T-helper 2 cell treated with Interferon-gamma antibody and Interleukin-4, amounts not matched to agents 5 μg/mL and 100 μg/mL, for 36 hours (primary cell): ENCODE measurements around the gene CHRDL1.

Experiments used
- DNase-seq: peaks from one replicate; pipeline ENCODE4 v3.0.0; 2021; ENCODE audit warnings: low spot score
- H3K27ac Mint-ChIP-seq: one replicate; pipeline ENCODE4 v1.8.0; 2021; ENCODE audit warnings: mild to moderate bottlenecking, mixed read lengths
- H3K27me3 Mint-ChIP-seq: one replicate; pipeline ENCODE4 v1.8.0; 2021; ENCODE audit warnings: low read depth, mixed read lengths
- H3K36me3 Mint-ChIP-seq: one replicate; pipeline ENCODE4 v1.8.0; 2021; ENCODE audit warnings: low read depth, mixed read lengths
- H3K4me1 Mint-ChIP-seq: one replicate; pipeline ENCODE4 v1.8.0; 2021; ENCODE audit warnings: low read depth, mixed read lengths
- H3K4me3 Mint-ChIP-seq: one replicate; pipeline ENCODE4 v1.8.0; 2022; ENCODE audit warnings: mild to moderate bottlenecking, moderate library complexity, mixed read lengths
- H3K9me3 Mint-ChIP-seq: one replicate; pipeline ENCODE4 v1.8.0; 2021; ENCODE audit warnings: mixed read lengths

Gene CHRDL1

DNA sequence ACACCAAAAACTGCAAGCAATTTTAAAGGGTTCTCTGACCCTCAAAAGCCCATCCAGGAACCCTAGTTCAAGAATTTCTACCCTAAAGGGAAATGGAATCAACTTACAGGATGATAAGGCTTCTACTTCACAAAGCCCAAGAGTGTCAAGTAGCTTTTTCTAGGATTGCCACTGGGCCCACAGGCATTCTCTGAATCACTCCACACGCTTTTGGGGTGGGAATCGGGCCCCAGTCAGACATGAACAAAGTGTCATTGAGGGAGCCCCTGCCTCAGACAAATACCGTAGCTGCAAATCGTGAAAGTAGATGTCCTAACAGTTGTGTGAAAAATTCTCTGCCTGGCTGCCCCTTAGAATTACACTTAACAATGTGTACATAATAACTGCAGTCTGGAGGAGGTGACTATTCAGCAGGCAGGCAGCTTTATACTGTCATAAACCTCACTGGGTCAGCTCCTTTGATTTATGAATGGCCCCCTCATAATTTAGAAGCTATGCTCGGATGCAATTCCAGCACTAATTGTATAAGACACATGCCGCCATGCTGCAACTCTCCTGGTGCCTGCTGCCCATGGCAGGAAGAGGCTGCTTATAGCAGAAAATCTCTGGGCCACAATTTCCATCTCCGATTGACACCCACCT, 36.7 kb downstream of the CHRDL1 start:
- DNase-seq = no peak
- Mint-ChIP-seq H3K4me1 (no peaks in the 10 kb centered on the region), H3K9me3 (no peaks in the 10 kb centered on the region), H3K4me3 (no peak overlapping the region), H3K36me3 (no peaks in the 10 kb centered on the region), H3K27me3 (no peaks in the 10 kb centered on the region), H3K27ac (no peak overlapping the region)

DNA sequence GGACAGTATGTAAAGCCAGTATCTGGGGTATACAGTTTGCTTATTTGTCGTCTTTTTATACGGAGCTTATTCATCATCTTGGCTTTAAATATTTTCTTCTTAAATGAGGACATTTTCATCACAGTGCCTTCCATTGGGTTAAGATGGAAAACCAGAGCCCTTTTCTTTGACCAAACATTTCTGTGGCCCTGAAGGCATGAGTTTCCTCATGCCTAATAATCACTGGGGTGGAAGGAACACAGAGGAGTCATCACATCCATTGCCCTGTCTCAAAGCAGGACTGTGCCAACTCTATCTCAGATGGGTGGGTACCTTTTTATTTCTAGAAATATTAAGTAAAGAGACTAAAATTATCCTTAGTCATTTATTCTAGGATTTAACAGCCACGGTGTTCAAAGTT, 40.0 kb downstream of the CHRDL1 start:
- Mint-ChIP-seq H3K36me3 (no peaks in the 10 kb centered on the region), H3K4me1 (no peaks in the 10 kb centered on the region), H3K4me3 (no peak overlapping the region), H3K27ac (no peak overlapping the region), H3K27me3 (no peaks in the 10 kb centered on the region), H3K9me3 (no peaks in the 10 kb centered on the region)
- no peak for DNase-seq

DNA sequence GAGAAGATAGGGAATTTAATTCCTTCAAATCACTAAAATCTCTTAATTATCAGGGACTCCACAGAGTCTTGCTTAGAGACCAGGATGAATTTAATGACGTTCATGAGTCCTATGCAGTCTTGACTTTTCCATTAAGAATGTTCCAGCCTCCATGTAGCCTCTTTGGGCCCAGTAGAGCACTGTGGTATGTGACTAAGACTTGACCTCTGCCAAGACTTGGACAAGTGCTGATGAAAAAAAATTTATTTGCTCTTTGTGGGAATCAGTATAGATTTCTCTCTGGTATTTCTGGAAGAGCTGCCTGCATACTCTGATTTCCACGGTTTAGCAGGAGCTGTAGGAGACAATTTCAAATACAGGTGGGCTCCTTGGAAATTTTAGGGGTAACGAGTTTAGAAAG, 40.6 kb downstream of the CHRDL1 start:
- no peaks in the 10 kb centered on the region for H3K4me1 Mint-ChIP-seq

DNA sequence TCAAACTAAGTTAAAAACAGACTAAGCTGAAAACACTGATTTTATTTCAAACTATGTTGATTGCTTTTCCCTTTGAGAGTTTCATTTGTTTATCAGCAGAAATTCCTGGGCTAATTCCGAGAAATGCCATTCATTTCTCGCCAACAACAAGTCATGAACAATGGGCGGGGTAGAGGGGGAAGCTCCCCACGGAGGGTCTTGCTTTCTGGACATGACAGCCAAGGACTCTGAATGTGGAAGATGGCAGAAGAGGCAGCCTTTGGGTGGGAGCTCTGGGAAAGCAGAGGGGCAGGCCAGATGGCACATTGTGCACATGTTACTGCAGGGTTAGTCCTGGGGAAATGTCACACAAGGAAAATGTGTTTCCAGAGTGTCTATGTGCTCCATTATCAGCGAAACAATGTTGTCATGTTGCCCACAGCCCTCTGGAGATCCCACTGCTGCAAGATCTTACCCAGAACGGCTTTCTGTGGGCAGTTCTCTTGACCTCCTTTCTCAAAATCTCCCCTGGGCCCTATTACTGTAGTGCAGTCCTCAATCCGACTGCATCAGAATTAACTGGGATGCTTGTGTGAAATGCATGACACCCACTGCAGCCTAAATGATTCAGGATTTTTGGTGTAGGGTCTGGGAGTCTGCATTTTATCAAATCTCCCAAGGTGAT, 45.0 kb downstream of the CHRDL1 start:
- Mint-ChIP-seq H3K36me3 (no peaks in the 10 kb centered on the region), H3K9me3 (no peaks in the 10 kb centered on the region), H3K4me1 (no peaks in the 10 kb centered on the region), H3K27me3 (no peaks in the 10 kb centered on the region), H3K4me3 (no peak overlapping the region), H3K27ac (no peak overlapping the region)
- no peak for DNase-seq

More for the DNA sequence above, 40.6 kb downstream of the CHRDL1 start:
- H3K4me3 Mint-ChIP-seq = no peak overlapping the region
- H3K27me3 Mint-ChIP-seq = no peaks in the 10 kb centered on the region
- no peaks in the 10 kb centered on the region for H3K9me3 Mint-ChIP-seq
- no peaks in the 10 kb centered on the region for H3K36me3 Mint-ChIP-seq
- no peak for DNase-seq
- H3K27ac Mint-ChIP-seq = no peak overlapping the region

DNA sequence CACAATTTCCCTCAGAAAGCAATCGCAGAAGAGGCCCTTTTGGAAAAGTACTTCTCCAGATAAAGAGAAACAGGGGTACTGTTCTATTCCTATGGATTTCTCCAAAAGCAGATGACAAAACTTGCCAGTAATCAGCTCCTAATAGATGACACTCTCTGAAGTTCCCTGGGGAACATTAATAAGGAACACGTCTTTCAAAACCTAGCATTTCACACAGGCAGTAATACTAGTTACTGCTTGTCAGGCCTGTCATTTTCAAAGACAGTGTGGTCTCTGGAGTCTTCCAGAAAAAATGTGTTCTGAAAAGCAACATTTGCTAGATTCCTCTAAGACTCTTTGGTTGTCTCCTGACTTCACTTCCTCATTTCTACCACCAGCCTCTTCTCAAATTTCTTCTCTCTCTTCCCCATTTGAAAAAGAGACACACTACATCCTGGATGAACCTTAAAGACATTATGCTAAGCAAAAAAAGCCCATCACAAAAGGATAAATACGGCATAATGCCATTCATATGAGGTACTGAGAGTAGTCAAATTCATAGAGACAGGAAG, 47.3 kb downstream of the CHRDL1 start:
- no peak overlapping the region for H3K27ac Mint-ChIP-seq
- no peak for DNase-seq
- H3K27me3 Mint-ChIP-seq = no peaks in the 10 kb centered on the region
- H3K4me1 Mint-ChIP-seq = peaks cover 4% of the 10 kb centered on the region
- H3K4me3 Mint-ChIP-seq = no peak overlapping the region
- H3K9me3 Mint-ChIP-seq = no peaks in the 10 kb centered on the region
- H3K36me3 Mint-ChIP-seq = no peaks in the 10 kb centered on the region

DNA sequence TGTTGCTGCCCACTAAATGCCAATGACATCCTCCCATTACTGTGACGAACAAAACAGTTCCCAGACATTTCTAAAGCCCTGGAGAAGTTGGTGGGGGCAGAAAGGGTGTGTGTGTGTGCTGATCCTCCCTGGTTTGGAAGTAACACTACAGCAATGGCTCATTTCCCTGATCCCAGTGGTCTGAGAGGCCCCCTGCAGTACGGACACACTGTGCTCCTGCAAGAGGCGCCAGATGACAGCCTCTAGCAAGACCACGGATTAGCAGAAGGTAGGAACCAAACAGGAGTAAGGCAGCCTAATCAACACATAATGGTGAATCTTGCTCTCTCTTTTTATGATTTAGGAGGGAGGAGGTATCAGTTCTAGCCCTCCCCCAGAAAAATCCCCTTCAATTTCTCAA, 49.6 kb downstream of the CHRDL1 start:
- DNase-seq = no peak
- Mint-ChIP-seq H3K27me3 (no peaks in the 10 kb centered on the region), H3K9me3 (no peaks in the 10 kb centered on the region), H3K27ac (no peak overlapping the region), H3K4me3 (no peak overlapping the region), H3K4me1 (peaks cover 4% of the 10 kb centered on the region), H3K36me3 (no peaks in the 10 kb centered on the region)

DNA sequence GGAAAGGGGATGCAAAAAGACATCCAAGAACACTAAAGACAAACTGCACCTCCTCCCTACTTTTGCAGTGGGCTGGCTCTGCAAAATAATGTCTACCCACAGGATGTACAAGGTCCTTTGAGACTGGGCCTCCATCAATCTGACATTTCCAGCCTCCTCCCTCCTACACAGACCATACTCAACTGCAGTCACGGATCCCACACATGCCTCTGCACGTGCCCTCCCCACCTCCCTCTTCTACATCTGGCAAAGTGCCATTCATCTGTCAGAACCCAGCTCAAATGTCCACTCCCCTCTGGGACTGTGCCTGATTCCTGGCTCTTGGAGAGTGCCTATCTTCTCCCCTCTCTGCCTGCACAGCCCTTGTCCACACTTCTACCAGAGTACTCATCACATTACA, 50.3 kb downstream of the CHRDL1 start:
- Mint-ChIP-seq H3K4me1 (peaks cover 4% of the 10 kb centered on the region), H3K27ac (no peak overlapping the region), H3K4me3 (no peak overlapping the region), H3K9me3 (no peaks in the 10 kb centered on the region), H3K36me3 (no peaks in the 10 kb centered on the region), H3K27me3 (no peaks in the 10 kb centered on the region)
- DNase-seq = no peak

DNA sequence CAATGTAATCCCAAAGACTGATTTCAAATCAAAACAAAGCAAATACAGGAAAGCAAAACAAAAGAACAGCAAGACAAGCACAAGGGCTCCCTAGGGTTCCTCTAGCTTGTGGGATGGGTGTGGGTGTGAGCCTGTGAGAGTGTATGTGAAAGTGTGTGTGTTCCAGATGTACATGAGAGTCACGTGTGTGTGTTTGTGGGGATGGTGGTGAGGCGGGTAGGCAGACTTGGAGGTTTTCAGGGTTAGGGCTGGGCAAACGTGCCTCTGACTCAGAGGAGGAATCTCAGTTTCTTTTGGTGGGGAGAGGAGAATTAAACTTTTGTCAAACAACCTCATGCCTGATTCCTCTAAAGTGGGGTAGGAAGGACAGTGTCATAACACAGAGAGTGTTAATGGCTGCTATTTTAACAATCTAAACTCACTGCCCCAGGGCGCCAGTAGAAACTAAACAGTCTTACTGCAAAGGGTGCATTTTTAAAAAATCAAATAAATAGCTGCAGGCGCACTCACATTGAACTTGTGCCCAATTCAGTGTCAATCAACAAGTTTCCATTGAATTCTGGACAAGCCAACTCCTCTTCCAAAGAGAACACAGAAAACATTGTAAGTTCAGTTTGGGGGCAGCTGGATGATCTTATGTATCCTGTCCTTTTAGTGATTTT, 51.8 kb downstream of the CHRDL1 start:
- H3K27me3 Mint-ChIP-seq = no peaks in the 10 kb centered on the region
- H3K4me1 Mint-ChIP-seq = peaks cover 4% of the 10 kb centered on the region
- DNase-seq = no peak
- no peak overlapping the region for H3K27ac Mint-ChIP-seq
- H3K9me3 Mint-ChIP-seq = no peaks in the 10 kb centered on the region
- no peaks in the 10 kb centered on the region for H3K36me3 Mint-ChIP-seq
- H3K4me3 Mint-ChIP-seq = no peak overlapping the region

DNA sequence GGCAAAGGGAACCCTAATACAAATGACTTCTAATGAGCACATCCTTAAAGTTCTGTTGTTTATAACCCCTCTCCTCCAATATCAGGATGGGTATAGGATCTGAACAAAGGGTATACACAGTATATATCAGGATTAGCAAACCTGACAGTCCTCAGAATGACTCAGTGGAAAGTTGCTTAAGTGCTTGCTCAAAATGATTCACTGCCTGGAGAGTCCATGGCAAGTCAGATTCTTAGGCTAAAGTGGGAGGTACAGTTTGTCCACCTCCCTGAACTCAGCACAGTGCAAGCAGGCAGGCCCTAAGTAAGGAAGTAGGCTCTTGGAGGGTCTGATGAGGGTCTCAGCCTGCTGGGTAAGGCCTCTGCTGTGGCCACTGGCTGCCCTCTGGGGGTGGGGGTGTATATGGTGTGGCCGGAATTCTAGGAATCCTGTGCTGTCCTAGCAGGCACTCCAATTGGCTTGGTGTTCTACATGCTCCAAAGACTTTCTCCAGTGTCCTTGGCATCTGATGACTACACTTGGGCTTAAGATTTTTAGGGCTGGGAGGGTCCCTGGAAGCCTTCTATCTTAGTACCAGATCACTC, 54.3 kb downstream of the CHRDL1 start:
- Mint-ChIP-seq H3K9me3 (no peaks in the 10 kb centered on the region), H3K27me3 (no peaks in the 10 kb centered on the region)

DNA sequence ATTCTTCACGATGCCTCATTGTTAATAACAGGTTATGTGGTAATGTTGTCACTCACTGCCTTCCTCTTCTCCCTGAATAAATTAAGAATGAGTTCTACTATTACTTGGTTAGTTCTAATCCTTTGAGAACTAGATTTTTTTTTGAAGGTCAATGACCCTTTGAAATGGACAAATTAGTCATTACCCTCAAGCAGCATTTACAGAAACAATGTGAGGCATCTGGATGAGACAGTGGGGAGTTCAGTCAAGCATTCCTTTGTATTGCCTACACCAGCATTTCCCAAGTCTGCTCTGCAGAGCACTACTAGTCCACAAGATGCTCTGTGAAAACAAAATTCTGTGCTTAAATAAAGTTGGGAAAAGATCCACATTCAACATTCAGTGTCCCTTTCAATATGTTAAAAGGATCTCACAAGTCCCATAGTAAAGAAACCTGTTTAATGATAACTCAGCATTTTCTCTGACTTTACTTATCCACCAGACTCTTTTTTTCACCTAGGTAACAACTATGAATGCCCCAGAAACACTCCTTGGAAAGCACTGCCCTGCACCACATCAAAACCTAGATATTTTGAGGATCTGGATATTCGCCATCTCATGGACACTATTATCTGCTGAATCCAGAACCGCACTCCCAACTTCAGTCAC, 60.6 kb downstream of the CHRDL1 start:
- Mint-ChIP-seq H3K27ac (no peak overlapping the region), H3K27me3 (no peaks in the 10 kb centered on the region), H3K4me3 (no peak overlapping the region), H3K9me3 (no peaks in the 10 kb centered on the region), H3K4me1 (no peaks in the 10 kb centered on the region), H3K36me3 (no peaks in the 10 kb centered on the region)
- DNase-seq = no peak

More for the DNA sequence above, 54.3 kb downstream of the CHRDL1 start:
- no peak overlapping the region for H3K27ac Mint-ChIP-seq
- H3K4me1 Mint-ChIP-seq = peaks cover 4% of the 10 kb centered on the region
- H3K4me3 Mint-ChIP-seq = no peak overlapping the region
- H3K36me3 Mint-ChIP-seq = no peaks in the 10 kb centered on the region
- DNase-seq = no peak

DNA sequence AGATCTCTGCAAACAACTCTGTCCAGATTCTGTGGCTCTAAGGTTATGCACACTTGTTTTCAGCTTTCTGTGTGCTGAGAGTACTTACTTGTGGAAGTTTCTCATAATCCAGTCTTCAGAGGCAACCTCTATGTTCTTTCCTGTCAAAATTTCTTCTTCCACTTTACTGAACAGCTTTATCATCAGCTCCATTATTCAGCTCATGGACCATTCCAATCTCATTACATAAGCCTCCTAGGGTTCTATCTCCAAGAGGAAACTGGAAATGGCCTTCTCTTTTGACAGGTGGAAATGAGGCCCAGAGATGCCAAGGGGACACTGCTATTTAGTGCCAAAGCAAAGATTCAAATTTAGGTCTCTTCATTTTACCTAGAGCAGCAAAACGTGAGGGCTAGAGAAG, 61.3 kb downstream of the CHRDL1 start:
- no peak for DNase-seq
- no peaks in the 10 kb centered on the region for H3K36me3 Mint-ChIP-seq
- H3K4me1 Mint-ChIP-seq = no peaks in the 10 kb centered on the region
- H3K9me3 Mint-ChIP-seq = no peaks in the 10 kb centered on the region
- no peak overlapping the region for H3K27ac Mint-ChIP-seq
- no peak overlapping the region for H3K4me3 Mint-ChIP-seq
- no peaks in the 10 kb centered on the region for H3K27me3 Mint-ChIP-seq

DNA sequence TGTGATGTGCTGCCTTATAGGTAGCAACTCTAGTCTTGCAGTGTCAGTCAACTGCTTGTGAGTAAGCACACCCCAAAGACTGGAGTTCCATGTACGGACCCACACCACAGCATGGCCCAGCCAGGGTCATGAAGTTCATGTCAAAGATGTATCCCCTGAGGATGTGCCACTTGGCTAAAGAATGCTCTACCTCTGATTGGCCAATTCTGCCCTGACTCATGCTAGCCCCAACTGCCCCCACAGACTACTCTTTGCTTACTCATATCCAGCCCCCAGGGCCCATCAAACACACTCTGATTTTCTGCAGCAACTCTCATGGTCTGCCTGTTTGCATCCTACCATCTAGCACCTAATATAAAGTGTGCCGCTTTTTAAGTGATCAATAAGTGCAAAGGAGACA, 62.5 kb downstream of the CHRDL1 start:
- no peaks in the 10 kb centered on the region for H3K36me3 Mint-ChIP-seq
- no peak overlapping the region for H3K27ac Mint-ChIP-seq
- DNase-seq = no peak
- H3K9me3 Mint-ChIP-seq = no peaks in the 10 kb centered on the region
- H3K4me1 Mint-ChIP-seq = no peaks in the 10 kb centered on the region
- H3K4me3 Mint-ChIP-seq = no peak overlapping the region
- H3K27me3 Mint-ChIP-seq = no peaks in the 10 kb centered on the region

DNA sequence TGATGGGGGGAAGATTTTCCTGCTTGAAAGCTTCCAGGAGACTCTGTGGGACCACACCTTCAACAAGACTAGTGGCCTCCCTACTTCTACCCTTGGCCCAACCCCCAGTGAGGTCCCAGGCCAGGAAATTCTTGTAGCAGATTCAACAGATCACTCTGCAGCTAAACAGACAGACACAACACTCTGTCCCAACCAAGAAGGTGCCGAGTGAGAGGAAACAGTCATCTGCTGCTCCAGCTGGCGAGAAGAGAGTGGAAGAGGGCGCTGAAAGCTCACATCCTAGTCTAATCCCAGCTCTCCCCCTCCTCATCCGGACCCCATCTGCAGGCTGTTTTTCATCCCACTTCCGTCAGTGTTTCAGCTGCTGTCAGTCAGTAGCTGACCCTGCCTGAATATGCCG, 63.4 kb downstream of the CHRDL1 start:
- Mint-ChIP-seq H3K27ac (no peak overlapping the region), H3K4me3 (no peak overlapping the region), H3K27me3 (no peaks in the 10 kb centered on the region), H3K9me3 (no peaks in the 10 kb centered on the region), H3K4me1 (no peaks in the 10 kb centered on the region), H3K36me3 (no peaks in the 10 kb centered on the region)
- no peak for DNase-seq

DNA sequence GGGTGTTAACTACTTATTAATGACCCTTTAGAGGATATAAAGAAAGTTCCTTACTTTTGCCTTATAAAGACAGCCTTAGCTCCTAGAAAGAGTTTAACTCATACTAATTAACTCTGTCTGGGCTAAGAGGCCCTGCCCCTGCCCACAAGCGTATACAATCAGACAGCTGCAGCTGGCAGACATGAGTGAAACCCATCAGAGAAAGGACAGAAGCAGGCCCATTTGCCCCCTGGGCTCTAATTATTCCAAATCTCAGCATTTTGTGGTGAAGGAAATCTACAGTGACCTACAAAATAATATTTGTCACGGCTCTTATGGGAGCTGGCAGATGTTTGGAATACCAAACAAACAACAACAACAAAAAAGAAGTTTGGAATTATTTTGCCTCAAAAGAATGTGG, 71.8 kb downstream of the CHRDL1 start:
- Mint-ChIP-seq H3K4me3 (no peak overlapping the region), H3K27me3 (no peaks in the 10 kb centered on the region), H3K9me3 (no peaks in the 10 kb centered on the region), H3K4me1 (no peaks in the 10 kb centered on the region), H3K36me3 (no peaks in the 10 kb centered on the region), H3K27ac (no peak overlapping the region)
- no peak for DNase-seq
